ENCODE results near the gene DLG4. TPM values are rescaled to one million over a fixed set of nuclear protein-coding genes. Genes with fewer than 3 reads are reported as not detected.

DLG4 gene
- total RNA-seq, 1 donor from 2014 or later = 46.1 TPM

- Mint-ChIP-seq H3K27me3 (peaks cover 5% of the 10 kb centered on the region), H3K9me3 (no peaks in the 10 kb centered on the region), H3K27ac (peak overlapping the region; percentile 65), H3K4me3 (peak overlapping the region; percentile 86), H3K36me3 (peaks cover 8% of the 10 kb centered on the region), H3K4me1 (ENCODE audit: unreplicated experiment) (peaks cover 37% of the 10 kb centered on the region)
- no peak for DNase-seq (ENCODE audit: extremely low spot score, unreplicated experiment)
- TF ChIP-seq CTCF (conservative IDR thresholded peaks at IDR 0.05) = no peak
Measured at GRCh38 chr17:7204336-7204735, 15.3 kb downstream of the DLG4 start.

- H3K4me3 Mint-ChIP-seq = no peak overlapping the region
- H3K4me1 Mint-ChIP-seq (ENCODE audit: unreplicated experiment) = peaks cover 33% of the 10 kb centered on the region
- H3K36me3 Mint-ChIP-seq = peaks cover 8% of the 10 kb centered on the region
- H3K27ac Mint-ChIP-seq = no peak overlapping the region
- DNase-seq (ENCODE audit: extremely low spot score, unreplicated experiment) = no peak
- peaks cover 5% of the 10 kb centered on the region for H3K27me3 Mint-ChIP-seq
- no peak for TF ChIP-seq CTCF (conservative IDR thresholded peaks at IDR 0.05)
- no peaks in the 10 kb centered on the region for H3K9me3 Mint-ChIP-seq
Measured at GRCh38 chr17:7203391-7203790, 16.2 kb downstream of the DLG4 start.

- DNase-seq (ENCODE audit: extremely low spot score, unreplicated experiment) = no peak
- Mint-ChIP-seq H3K27ac (no peak overlapping the region), H3K4me1 (ENCODE audit: unreplicated experiment) (no peaks in the 10 kb centered on the region), H3K9me3 (no peaks in the 10 kb centered on the region), H3K4me3 (no peak overlapping the region), H3K27me3 (no peaks in the 10 kb centered on the region), H3K36me3 (no peaks in the 10 kb centered on the region)
- TF ChIP-seq CTCF (conservative IDR thresholded peaks at IDR 0.05) = no peak
Measured at GRCh38 chr17:7196651-7197401, 22.8 kb downstream of the DLG4 start.

GRCh38 chr17:7195971-7196370, 23.7 kb downstream of the DLG4 start:
- H3K27ac Mint-ChIP-seq = no peak overlapping the region
- H3K9me3 Mint-ChIP-seq = no peaks in the 10 kb centered on the region
- TF ChIP-seq CTCF (conservative IDR thresholded peaks at IDR 0.05) = no peak
- no peaks in the 10 kb centered on the region for H3K4me1 Mint-ChIP-seq (ENCODE audit: unreplicated experiment)
- no peak for DNase-seq (ENCODE audit: extremely low spot score, unreplicated experiment)
- no peaks in the 10 kb centered on the region for H3K27me3 Mint-ChIP-seq
- H3K36me3 Mint-ChIP-seq = no peaks in the 10 kb centered on the region
- H3K4me3 Mint-ChIP-seq = no peak overlapping the region

GRCh38 chr17:7192271-7192937, 27.2 kb downstream of the DLG4 start:
- no peaks in the 10 kb centered on the region for H3K4me1 Mint-ChIP-seq (ENCODE audit: unreplicated experiment)
- H3K36me3 Mint-ChIP-seq = no peaks in the 10 kb centered on the region
- no peaks in the 10 kb centered on the region for H3K9me3 Mint-ChIP-seq
- no peak overlapping the region for H3K27ac Mint-ChIP-seq
- TF ChIP-seq CTCF (conservative IDR thresholded peaks at IDR 0.05) = no peak
- no peak for DNase-seq (ENCODE audit: extremely low spot score, unreplicated experiment)
- no peak overlapping the region for H3K4me3 Mint-ChIP-seq
- no peaks in the 10 kb centered on the region for H3K27me3 Mint-ChIP-seq

Data from type B pancreatic cell (in vitro differentiated cells).